ENCODE measurements around the gene EBI3.

DNA sequence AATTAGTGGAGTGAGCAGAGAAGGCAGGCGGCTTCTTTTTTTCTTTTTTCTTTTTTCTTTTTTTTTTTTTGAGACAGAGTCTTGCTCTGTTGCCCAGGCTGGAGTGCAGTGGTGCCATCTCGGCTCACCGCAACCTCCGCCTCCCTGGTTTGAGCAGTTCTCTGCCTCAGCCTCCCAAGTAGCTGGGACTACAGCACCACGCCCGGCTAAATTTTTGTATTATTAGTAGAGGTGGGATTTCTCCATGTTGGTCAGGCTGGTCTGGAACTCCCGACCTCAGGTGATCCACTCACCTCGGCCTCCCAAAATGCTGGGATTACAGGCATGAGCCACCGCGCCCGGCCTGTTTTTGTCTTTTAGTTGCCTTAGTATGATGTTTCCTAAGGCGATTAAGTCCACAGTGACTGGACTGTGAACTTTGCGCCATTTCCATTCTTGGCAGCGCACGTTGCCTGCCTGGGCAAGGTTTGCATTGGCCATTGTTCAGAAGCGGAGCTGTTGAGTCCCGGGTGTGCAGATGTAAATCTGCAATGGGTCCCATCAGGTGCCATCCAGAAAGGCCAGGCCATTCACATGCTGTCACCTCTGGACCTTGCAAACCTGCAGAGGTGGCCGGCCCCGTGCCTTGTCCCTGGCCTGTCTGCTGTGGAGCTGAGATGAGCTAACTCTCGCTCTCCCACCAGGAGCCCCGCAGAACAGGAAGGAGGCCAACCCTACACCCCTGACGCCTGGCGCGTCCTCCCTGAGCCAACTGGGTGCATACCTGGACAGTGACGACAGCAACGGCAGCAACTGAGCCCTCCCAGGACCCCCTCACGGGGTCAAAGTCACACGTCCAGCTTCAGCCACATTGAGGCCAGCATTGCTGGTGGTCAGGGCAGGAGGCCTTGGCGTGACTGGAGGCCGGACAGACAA, 38.8 kb downstream of the EBI3 start:
- TF ChIP-seq EZH2 (IDR thresholded peaks at IDR 0.05): no peak
- TF ChIP-seq, protein P1, sequence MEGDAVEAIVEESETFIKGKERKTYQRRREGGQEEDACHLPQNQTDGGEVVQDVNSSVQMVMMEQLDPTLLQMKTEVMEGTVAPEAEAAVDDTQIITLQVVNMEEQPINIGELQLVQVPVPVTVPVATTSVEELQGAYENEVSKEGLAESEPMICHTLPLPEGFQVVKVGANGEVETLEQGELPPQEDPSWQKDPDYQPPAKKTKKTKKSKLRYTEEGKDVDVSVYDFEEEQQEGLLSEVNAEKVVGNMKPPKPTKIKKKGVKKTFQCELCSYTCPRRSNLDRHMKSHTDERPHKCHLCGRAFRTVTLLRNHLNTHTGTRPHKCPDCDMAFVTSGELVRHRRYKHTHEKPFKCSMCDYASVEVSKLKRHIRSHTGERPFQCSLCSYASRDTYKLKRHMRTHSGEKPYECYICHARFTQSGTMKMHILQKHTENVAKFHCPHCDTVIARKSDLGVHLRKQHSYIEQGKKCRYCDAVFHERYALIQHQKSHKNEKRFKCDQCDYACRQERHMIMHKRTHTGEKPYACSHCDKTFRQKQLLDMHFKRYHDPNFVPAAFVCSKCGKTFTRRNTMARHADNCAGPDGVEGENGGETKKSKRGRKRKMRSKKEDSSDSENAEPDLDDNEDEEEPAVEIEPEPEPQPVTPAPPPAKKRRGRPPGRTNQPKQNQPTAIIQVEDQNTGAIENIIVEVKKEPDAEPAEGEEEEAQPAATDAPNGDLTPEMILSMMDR (IDR thresholded peaks at IDR 0.05): no peak

Data from neural progenitor cell (in vitro differentiated cells).